ENCODE results near the gene CCDC12. TPM values are rescaled to one million over a fixed set of nuclear protein-coding genes. Genes with fewer than 3 reads are reported as not detected.
A peak's percentile ranks its signal among the peaks of the same experiment; 100 is the strongest.

The CCDC12 gene
- total and polyA plus RNA-seq, 9 of the 15 experiments (the other 6 are each of a cell fraction or from before 2014, with no cell fraction given): 8.9 to 201 (median 86.9) TPM

- TF ChIP-seq DDX20 (tag; IDR thresholded peaks at IDR 0.05; ENCODE audit: low read depth) (no peak), ELK1 (CRISPR knock-in tag; IDR thresholded peaks at IDR 0.05) (no peak), ZNF175 (CRISPR knock-in tag; IDR thresholded peaks at IDR 0.05; ENCODE audit: low read depth) (no peak), SMARCC2 (IDR thresholded peaks at IDR 0.05; ENCODE audit: low read depth) (peak; percentile 31; the same call in 1 of the 2 replicates), NONO (IDR thresholded peaks at IDR 0.05; ENCODE audit: low read depth in 2 of 2, low read length in 1 of 2) (no peak), CBFA2T2 (conservative IDR thresholded peaks at IDR 0.05) (no peak), CEBPZ (IDR thresholded peaks at IDR 0.05; ENCODE audit: borderline replicate concordance, low read depth, low read length) (no peak), MEIS2 (IDR thresholded peaks at IDR 0.05; ENCODE audit: partially characterized antibody) (peak; percentile 77), PML (IDR thresholded peaks at IDR 0.05; ENCODE audit: low read length) (no peak; the same call in 1 of the 2 replicates), MAX (CRISPR knock-in tag; IDR thresholded peaks at IDR 0.05) (peak; percentile 32; the same call in 1 of the 2 replicates), RERE (CRISPR knock-in tag; IDR thresholded peaks at IDR 0.05; ENCODE audit: borderline replicate concordance) (no peak), UBTF (IDR thresholded peaks at IDR 0.05; ENCODE audit: borderline replicate concordance in 1 of 2, low read depth in 2 of 2, low read length in 2 of 2) (no peak)
Measured at GRCh38 chr3:47016934-47017435, 40.4 kb upstream of the CCDC12 start (continued).
